ENCODE measurements around the gene LYVE1.

The LYVE1 gene

GRCh38 chr11:10561043-10561818 lies 7.2 kb downstream of the LYVE1 start:
- DNase-seq (ENCODE audit: low spot score) (no peak), FAIRE-seq (no peak)

- DNase-seq (ENCODE audit: low spot score) (no peak), FAIRE-seq (no peak)
Observed at GRCh38 chr11:10558288-10558687, 10.2 kb downstream of the LYVE1 start.

- DNase-seq (ENCODE audit: low spot score) (no peak), FAIRE-seq (no peak)
Observed at GRCh38 chr11:10556590-10556989, 11.9 kb downstream of the LYVE1 start.

- no peak for FAIRE-seq
- DNase-seq (ENCODE audit: low spot score) = no peak
Observed at GRCh38 chr11:10551845-10552352, 16.6 kb downstream of the LYVE1 start.

GRCh38 chr11:10551290-10551592 lies 17.2 kb downstream of the LYVE1 start:
- DNase-seq (ENCODE audit: low spot score) = no peak
- FAIRE-seq = no peak

- no peak for FAIRE-seq
Observed at GRCh38 chr11:10550503-10551289, 17.8 kb downstream of the LYVE1 start.

GRCh38 chr11:10544491-10545465 lies 23.7 kb downstream of the LYVE1 start:
- no peak for FAIRE-seq
- DNase-seq (ENCODE audit: low spot score) = no peak

More at GRCh38 chr11:10550503-10551289, 17.8 kb downstream of the LYVE1 start:
- no peak for DNase-seq (ENCODE audit: low spot score)

- DNase-seq (ENCODE audit: low spot score) = no peak
- FAIRE-seq = no peak
Observed at GRCh38 chr11:10543782-10544181, 24.7 kb downstream of the LYVE1 start.

GRCh38 chr11:10542776-10543175 lies 25.7 kb downstream of the LYVE1 start:
- FAIRE-seq = no peak
- no peak for DNase-seq (ENCODE audit: low spot score)

GRCh38 chr11:10541561-10541930 lies 26.9 kb downstream of the LYVE1 start:
- FAIRE-seq (no peak), DNase-seq (ENCODE audit: low spot score) (no peak)

GRCh38 chr11:10540915-10541560 lies 27.4 kb downstream of the LYVE1 start, which contains the start of gene RNF141:
TSS of gene RNF141 (minus strand) at chr11:10541187. CDS start at chr11:10534158, 7,029 bp downstream.
- FAIRE-seq = no peak

GRCh38 chr11:10540546-10540914 lies 27.9 kb downstream of the LYVE1 start:
- FAIRE-seq (no peak), DNase-seq (ENCODE audit: low spot score) (no peak)

More at GRCh38 chr11:10540915-10541560, 27.4 kb downstream of the LYVE1 start, which contains the start of gene RNF141:
- peak; percentile 77 for DNase-seq (ENCODE audit: low spot score)

GRCh38 chr11:10539339-10539738 lies 29.1 kb downstream of the LYVE1 start:
- FAIRE-seq (no peak), DNase-seq (ENCODE audit: low spot score) (no peak)

GRCh38 chr11:10538924-10539323 lies 29.5 kb downstream of the LYVE1 start:
- DNase-seq (ENCODE audit: low spot score) (no peak), FAIRE-seq (no peak)

- DNase-seq (ENCODE audit: low spot score) (no peak), FAIRE-seq (no peak)
Observed at GRCh38 chr11:10537600-10537999, 30.9 kb downstream of the LYVE1 start.

- no peak for FAIRE-seq
- DNase-seq (ENCODE audit: low spot score) = no peak
Observed at GRCh38 chr11:10534316-10534715, 34.1 kb downstream of the LYVE1 start.

GRCh38 chr11:10533323-10533722 lies 35.1 kb downstream of the LYVE1 start:
- FAIRE-seq (no peak), DNase-seq (ENCODE audit: low spot score) (no peak)

GRCh38 chr11:10532526-10532925 lies 35.9 kb downstream of the LYVE1 start:
- FAIRE-seq = no peak

GRCh38 chr11:10529279-10529678 lies 39.2 kb downstream of the LYVE1 start:
- DNase-seq (ENCODE audit: low spot score) (peak; percentile 13), FAIRE-seq (no peak)

More at GRCh38 chr11:10532526-10532925, 35.9 kb downstream of the LYVE1 start:
- no peak for DNase-seq (ENCODE audit: low spot score)

GRCh38 chr11:10528121-10528520 lies 40.3 kb downstream of the LYVE1 start:
- DNase-seq (ENCODE audit: low spot score) (no peak), FAIRE-seq (no peak)

All from RCC 7860 (cell line).